GM12892 (cell line): ENCODE measurements around the gene C19orf67.

Experiments
- POLR2A ChIP-seq: IDR thresholded peaks from 2 replicates; pipeline ENCODE4 v1.6.1; 2011; ENCODE audit warnings: low read depth, low read length, control low read depth
- POLR2AphosphoS5 ChIP-seq: IDR thresholded peaks from 2 replicates; pipeline ENCODE4 v1.6.1; 2011; ENCODE audit warnings: low read depth, low read length, control low read depth
- TAF1 ChIP-seq: IDR thresholded peaks from 2 replicates; pipeline ENCODE4 v1.6.1; 2011; ENCODE audit warnings: low read depth, mild to moderate bottlenecking, control low read depth, low read length, borderline replicate concordance

GRCh38 chr19:14062558-14062855, 23.1 kb downstream of the C19orf67 start:
- no peak for TF ChIP-seq POLR2A
- no peak for TF ChIP-seq TAF1
- no peak for TF ChIP-seq POLR2AphosphoS5
